Activated effector memory CD4-positive, alpha-beta T cell treated with anti-CD3 and anti-CD28 coated beads, Interleukin-2, amount 50 U/mL, for 16 hours (primary cell): ENCODE data around the gene TBX15.

Experiments
- DNase-seq: peaks from one replicate; pipeline ENCODE4 v3.0.0-alpha.2; 2020

The TBX15 gene

DNA sequence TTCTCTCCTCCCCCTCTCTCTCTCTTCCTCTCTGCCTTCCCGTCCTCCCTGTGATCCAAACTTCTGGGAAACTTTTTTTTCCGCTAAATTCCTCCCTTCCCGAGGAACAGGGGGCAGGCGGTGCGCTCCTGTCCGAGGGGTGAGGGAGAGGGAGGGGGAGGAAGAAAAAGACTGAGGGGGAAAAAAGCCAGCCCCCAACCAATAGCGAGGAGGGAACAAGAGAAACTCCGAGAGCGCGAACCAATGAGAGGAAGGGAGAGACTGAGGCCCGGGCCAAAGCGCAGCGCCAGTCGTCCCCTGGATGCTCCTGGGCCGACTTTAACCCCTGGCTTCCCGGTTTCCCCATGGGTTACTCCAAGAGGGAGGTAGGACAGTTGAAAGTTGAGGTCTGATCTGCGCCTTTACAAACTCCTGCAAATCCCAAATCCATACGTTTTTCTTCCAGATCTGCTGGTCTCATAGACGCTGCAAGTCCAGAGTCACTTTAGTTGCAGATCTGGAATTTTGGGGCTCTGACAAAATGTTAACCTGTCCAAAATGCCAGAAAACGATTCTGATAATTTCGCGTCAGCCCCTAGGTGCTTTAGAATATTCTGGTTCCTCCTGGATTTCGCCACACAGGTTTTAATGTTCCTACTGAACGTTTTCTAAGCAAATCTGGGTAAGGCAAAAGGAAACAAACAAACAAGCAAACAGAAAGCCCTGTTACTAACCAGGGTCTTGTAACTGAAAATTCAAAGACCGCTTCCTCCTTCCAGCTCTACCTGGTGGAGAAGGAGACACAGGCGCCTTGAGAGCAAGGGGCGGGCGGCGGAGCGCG lies at the start of gene TBX15:
TBX15 (minus strand) TSS at position 158 of the 820 bp plus-strand sequence. CDS start 548 bp downstream, outside the sequence.
- no peak for DNase-seq

DNA sequence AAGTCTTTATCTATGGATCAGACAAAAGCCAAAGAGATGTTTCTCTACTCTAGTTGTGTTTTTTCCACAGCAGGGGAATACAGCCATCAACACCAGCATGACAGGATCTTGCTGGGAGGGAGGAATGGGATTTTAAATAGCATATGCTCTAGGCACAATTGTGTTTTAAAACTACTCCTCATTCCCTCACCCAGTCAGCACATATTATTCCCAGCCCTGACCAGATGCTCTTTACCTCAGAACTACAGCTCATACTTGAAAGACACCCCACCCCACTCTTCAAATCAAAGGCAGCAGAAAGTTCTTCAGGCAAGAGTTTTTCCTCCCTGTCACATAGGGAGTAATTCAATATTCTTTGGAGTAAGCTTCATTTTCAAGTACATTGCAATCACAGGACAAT lies 46.2 kb upstream of the TBX15 start:
- no peak for DNase-seq

DNA sequence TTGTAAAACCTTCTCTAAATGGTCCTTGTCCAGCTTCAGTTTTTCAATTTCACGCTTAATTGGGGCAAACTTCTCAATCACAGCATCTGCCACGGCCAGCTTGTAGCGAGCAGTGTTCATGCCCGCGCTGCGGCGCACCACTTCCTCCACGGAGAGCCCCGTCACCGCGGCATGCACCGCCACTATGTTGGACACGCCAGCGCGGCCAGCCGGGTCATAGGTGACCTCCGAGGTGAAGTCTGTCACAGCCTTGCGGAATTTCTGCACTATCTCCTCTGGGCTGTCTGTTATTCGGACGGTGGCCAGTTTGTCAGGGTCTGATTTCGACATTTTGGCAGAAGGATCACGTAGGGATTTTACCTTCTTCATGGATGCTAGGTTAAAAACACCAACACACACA lies 44.8 kb upstream of the TBX15 start:
- no peak for DNase-seq

DNA sequence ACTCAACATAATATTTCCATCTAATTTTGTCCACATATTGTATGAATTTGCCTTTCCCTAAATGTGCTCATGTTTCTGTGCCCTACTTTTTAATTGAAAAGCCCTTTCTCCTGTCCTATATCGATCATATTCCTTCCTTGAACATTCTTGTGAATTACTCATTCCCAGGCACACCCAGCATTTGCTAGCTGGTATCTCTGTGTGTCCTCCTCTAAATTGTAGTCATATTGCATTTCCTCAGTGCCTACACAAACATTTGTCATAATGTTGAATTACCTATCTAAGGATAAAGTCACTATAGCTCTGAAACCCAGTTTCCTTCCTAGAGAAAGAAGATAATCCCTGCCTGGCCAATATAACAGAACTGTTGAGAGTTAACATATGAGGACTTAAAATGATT lies 39.6 kb upstream of the TBX15 start:
- no peak for DNase-seq

DNA sequence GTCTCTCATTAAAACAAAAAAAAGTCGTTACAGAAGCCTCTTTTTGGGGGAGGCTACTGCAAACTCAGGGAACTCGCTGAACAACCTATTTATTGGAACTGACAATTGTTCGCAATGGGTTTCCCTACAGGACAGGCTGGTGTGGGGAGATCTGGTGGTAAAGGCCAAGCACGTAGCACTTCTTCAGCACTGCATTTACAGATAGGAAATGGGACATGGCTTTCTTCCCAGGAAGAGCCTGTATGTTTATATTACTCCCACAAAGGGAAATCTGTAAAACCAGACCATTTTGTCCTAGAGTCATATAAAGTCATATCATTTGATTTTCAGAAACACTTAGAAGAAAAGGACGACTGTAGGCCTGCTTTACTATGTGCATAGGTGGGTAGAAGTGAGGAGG lies 38.8 kb upstream of the TBX15 start:
- no peak for DNase-seq

DNA sequence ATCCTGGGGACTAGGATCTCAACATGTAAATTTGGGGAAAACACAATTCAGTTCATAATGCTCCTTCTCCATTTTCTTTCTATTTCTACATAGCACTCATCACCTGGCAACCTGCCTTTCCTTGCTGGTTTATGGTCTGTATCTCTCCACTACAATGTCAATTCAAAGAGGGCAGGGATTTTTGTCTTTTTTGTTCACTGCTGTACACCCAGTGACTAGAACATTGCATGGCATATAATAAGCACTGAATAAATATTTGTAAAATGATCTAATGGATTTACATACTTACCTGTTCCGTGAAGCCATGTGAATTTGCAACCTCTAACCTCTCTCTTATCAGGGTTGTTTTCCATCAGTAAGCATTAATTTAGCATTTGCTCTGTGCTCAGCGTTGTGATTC lies 27.4 kb upstream of the TBX15 start:
- DNase-seq: no peak

DNA sequence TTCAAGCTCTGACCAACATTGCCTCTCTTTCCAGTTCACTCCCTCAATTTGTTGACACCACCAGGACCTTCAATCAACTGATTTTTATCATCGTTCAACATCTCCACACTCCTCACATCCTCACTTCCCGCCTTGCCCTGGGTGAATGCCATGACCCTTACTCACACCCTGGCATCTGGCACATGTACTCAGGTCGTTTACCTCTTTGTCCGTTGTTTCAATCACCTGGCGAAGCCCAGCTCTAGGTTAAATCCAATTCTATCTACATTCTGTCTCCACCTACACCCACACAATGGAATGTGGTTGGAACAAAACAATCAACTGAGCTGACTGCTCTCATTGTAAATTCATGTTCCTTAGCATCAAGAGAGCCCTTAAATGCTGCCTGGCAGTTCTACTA lies 24.2 kb upstream of the TBX15 start:
- no peak for DNase-seq

DNA sequence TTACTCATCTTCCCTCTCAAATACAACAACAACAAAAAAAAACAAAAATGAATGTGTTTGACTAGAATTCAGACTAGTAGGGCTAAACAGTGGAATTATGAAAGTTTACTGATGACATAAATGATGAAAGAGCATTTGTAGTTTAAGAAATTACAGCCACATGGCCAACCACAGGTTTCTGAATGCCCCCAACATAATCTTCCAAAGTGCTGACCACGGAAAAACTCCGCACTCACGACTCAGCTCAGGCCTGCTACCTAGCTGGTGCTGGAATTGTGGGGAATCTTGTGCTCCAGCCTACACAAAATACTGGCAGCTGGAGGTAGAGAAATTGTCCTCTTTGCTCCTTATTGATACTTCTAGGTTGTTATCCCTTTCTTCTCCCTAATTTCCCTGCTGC lies 23.6 kb upstream of the TBX15 start:
- DNase-seq: no peak

DNA sequence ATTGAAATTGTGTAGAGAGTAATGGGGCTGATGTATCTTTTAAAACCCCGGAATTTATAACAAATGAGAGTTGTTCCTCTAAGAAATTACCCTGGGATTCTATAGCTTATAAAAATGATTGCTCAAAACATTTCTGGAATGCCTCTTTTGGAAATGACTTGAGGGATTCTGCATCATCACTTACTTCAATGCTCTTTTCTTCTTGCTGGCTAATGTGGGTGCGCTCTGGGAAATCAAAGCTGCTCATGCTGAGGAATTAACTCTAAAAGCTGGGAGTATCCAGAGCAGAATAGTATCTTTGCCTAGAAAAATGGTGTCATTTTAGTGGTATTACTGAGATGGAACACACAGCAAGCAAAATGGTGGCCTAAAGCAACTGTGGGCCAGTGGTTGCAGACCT lies 23.0 kb upstream of the TBX15 start:
- DNase-seq: no peak

DNA sequence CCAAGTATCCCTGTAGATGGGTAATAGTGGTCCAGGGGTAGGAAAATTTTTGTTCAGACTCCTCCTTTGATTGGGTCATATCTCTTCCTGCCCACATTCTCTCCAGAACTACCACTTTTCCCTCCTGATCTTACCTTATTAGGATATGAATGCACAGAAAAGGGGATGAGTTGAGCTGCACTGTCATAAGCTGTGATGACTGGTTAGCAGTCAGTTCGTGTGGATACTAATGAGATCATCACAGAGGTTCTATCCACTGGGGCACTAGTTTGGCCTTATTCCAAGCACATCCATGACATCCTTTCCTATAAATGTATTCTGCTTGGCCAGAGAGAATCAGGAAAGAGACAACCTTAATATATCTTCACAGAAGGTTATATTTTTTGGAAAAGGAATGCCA lies 22.1 kb upstream of the TBX15 start:
- no peak for DNase-seq

DNA sequence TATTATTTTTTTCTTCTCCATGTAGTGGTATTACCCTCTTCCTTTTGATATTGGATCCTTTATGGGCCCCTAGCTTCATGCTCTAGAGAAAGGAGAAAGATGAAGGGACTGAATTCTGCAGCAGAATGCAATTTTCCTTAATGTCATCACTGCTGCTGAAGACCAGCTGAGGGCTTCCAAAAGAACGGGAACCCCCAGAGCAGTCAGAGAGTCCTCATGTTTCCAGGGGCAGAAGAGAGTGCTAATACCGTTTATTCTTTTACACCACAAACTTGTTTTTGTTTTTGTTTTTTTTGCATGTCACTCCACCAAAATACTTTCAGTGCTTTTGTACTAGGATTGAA lies 21.1 kb upstream of the TBX15 start:
- DNase-seq: no peak

DNA sequence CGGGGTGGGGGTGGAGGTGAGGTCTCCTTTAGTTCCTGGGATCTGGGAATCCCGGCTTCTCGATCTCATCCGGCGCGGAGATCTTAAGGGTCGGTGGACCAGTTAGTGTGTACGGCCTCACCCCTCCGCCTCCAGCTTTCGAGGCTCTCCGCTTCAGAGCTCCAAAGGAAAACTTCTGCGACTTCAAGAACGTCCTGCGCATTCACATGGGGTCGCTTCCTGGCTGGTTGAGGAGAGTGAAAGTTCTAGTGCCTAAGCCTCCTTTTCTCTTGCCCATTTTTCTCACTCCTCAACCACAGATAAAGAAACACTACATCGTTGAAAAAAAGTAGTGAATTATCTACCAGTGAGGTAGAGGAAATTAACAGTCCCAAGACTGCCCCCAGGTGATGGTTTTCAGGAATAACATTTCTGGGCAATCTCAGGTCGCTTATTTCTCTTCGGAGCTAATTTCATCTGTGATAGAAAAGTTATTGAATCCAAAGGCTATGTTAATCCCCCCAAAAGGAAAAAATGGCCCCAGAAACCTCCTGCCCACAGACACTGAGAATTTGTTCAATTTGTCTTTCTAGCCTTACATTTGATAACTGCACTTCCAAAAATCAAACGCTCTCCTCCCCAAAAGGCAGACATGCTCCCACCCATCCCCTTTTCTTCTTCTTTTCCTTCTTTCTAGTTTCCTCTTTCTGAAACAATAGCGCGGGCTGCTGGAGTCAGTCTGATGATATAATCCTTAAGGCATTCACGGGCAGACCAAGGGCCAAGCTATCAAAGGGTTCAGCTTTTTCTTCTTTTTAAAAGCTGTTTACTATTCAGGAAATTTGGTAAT lies 20.6 kb upstream of the TBX15 start:
- no peak for DNase-seq

DNA sequence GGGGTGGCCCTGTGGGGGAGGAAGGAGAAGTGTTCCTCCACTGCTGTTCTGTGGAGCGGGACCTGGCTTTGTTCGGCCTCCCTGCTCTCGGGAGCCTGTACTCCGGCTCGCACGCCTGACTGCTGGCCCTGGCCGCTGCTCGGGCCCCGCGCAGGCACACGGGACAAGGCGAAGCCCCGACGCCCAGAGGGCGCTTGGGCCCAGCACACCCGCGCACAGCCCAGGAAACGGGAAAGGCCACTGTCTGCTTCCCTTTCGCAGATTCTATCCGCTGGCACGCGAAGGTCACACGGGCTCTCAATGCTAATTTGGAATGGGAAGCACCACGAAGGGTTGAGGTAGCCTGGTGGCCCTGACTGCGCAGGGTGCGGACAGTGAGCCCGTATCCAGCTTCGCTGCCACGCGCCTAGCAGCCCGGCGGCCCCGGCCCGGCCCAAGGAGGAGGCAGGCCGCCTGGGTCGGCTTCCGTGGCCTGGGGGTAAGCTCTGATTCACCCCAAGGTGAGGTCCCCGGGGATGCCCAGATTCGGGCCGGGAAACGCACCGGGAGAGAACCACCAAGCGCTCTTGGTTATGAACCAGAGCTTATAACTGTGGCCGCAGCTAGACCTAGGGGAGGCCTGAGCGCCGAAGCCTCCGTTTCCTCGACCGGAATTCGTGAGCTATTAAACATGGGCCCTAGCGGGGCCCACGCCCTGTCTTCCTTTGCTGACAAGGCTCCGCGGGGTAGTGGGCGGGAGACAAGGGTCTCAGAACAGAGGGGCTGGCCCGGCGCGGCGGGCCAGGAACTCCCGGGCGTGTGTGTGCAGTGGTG lies 19.7 kb upstream of the TBX15 start:
- no peak for DNase-seq

DNA sequence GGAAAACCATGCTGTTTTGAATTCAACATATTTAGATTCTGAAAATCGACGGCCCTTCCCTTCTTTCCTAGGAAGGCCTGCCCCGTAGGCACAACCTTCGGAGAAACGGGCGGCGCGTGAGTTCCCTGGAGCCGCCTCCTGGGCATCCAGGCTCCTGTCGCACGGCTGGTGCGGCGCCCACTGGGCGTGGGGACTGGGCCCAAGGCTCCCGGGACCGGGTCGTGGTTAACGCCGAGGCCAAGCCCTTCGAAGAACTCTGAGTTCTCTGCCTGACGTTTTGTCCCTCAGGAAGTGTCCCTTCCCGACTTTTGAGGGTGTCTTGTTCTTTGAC lies 19.2 kb upstream of the TBX15 start:
- DNase-seq: no peak

DNA sequence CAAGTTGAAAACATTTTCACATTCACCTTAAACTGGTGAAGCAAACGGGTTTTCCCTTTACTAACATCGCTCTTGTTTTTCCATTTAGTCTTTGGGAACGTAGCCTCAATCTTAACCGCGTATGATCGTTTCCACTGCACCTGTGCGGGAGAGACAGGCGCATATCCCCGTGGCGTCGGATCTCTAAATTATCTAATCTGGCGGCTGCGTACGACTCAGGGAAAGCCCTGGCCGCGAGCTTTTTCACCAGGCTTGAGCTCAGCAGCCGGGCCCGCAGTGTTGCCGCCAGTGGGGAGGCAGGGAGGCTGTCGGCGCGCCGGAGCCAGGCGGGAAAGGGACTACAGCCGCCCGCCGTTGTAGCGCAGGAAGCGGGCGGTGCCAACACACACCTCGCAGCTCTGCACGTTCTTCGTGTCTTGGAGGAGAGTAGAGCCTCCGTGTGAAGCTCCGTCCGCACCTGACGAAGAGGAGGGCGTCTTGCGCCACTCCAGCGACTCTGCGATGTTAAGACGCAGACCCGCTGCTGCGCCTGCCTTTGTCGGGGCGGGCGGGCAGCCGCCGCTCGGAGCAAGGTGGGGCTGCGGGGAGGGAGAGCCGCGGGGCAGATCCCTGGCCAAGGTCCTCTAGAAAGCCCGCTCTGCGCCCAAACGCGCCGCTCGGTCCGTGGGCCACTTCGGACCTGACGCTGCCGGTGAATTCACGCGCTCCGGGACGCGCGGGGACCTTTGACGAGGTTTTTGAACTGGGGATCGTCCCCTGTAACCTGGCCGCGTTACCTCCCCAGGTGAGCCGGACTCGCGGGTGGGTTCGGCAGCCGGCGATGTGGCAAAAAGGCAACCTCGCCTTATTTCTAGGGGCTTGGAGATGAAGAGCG lies 18.5 kb upstream of the TBX15 start:
- no peak for DNase-seq

DNA sequence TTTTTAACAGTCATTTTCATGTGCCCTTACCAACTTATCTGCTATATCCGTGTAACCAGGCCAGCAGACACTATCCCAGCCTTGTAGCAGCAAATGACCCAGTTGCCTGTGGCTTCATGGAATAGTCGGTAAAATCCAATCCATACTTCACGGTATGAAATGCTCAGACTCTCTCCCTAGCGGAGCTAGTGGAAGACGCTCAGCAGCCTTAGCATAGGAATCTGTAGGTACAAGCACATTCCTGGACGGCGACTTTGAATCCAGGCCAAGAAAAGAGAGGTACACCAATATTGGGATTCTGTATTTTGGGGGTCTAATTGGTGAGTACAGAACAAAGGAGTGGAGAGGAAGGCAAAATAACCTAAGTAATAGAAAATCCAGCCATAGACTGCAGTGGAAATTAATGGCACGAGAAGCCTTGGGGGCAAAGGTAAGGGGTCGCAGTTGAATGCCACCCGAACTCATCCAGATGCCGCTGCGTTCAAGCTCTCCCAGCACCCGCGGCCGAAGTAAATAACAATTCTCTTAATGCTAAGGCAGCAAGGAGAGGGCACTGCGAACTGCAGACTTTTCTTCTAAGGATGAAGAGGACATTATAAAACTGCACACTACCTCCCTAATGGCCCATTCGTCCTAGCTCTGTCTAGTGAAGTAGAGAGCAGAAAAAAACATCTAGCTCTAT lies 17.7 kb upstream of the TBX15 start:
- no peak for DNase-seq

DNA sequence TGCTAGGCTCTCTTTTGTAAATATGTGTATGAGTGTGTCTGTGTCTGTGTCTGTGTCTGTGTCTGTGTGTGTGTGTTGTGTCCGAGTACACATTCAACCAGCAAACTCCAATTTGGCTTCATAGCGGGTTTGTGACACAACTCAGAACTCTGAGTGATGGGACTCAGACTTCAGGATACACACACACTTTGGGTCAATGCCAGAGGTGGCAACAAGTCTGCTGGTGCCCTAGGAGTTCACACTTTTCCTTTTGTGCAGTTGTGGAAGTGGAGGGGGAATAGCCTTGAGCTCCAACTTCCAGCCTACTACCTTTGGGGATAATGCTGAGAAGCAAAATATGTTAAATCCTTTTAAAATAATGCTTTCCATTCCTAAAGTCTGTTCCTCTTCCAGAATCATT lies 16.6 kb upstream of the TBX15 start:
- no peak for DNase-seq

DNA sequence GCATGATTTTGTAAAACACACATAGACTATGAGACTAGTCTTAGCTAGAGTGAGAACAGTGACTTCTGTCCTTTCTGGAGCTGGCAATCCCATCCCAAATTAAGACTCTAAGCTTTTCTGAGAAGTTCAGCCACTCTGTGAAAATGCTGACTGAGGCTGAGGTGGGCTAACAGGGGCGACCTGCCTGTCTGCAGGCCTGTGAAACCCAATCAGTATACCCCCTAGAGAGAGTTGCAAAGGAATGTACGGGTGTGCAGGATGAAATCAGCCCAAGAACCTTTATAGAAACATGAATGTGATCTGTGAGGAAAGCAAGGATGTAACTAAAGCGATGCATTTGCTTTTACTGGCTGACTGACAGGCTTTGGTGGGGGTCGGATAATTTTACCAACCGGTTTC lies 16.0 kb upstream of the TBX15 start:
- no peak for DNase-seq

DNA sequence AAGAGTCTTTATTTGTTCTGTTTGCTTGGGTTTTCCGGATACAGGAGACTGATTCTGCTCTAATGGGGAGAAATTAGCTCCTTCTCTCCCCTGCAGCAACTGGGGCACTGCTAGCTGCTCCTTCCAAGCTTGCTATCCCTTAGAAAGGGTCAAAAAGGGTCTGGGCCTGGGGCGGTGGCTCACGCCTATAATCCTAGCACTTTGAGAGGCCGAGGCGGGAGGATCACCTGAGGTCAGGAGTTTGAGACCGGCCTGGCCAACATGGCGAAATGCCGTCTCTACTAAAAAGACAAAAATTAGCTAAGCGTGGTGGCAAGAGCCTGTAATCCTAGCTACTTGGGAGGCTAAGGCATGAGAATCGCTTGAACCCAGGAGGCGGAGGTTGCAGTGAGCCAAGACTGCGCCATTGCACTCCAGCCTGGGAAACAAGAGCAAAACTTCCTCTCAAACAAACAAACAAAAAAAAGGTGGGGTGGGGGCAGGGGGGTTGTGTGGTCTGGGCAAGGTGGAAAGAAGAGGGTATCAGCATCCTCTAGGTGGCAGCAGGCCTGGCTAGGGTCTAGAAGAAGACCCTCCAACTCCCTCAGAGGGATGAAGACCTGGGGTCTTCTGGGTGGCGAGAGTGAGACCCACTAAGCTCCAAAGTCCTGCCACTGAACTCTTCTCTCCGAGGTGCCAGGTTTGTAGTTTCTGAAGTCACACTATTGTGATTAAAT lies 15.4 kb upstream of the TBX15 start:
- DNase-seq: no peak

DNA sequence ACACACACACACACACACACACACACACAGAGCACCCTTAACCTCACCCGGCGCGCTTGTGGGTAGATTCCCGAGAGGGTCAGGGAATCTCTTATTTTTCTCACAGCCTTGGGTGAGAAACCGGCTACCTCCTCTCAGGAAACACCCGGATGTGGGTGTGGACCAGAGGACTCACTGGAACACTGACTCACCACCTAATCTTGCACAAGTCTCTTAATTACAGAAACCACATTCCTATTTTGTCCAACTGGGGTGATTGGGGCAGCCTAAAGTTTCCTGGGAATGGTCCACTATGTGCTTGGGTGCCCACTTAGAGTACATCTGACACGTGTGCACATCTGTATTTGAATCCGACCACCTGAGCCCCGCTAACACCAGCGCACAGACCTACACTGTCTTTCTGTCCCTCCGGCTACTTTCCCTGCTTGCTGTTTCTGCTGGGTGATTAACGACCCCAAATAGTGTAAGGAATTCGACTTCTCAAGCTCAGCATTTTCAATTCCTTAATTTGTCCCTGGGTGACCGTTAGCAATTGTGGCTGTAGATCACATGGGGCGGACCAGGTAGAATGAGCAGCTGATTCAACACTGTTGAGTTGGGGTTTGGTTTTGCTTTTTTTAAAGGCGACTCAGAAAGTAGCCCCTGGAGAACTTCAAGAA lies 14.0 kb upstream of the TBX15 start:
- DNase-seq: no peak
